Loucy (cell line): ENCODE results near the gene DDB1.

Experiments used
- CTCF ChIP-seq: fragments of 200-600 bp; sonication (generic); conservative IDR thresholded peaks from 2 replicates; pipeline ENCODE4 v1.5.1; 2014; ENCODE audit warnings: mild to moderate bottlenecking, antibody characterized with exemption, low read length
- EZH2phosphoT487 ChIP-seq: fragments of 200-600 bp; IDR thresholded peaks from 2 replicates; pipeline ENCODE4 v1.6.1; 2018; ENCODE audit warnings: antibody characterized with exemption, mild to moderate bottlenecking, moderate library complexity, borderline replicate concordance

GRCh38 chr11:61293867-61294716 lies 38.8 kb downstream of the DDB1 start:
- no peak for TF ChIP-seq EZH2phosphoT487
- no peak for TF ChIP-seq CTCF
